ENCODE data around the gene PMF1.
A peak's percentile ranks its signal among the peaks of the same experiment; 100 is the strongest.

Gene PMF1

GRCh38 chr1:156259805-156260204 lies 47.0 kb downstream of the PMF1 start:
- no peak overlapping the region for H3K27ac ChIP-seq
- DNase-seq (ENCODE audit: low read depth, low spot score), result no peak

- peak overlapping the region; percentile 9 for H3K27ac ChIP-seq
- no peak for DNase-seq (ENCODE audit: low read depth, low spot score)
These were observed 48.1 kb downstream of the PMF1 start for GRCh38 chr1:156260896-156261295.

GRCh38 chr1:156262461-156263287 lies 49.9 kb downstream of the PMF1 start:
- H3K27ac ChIP-seq, result peak overlapping the region; percentile 87
- peak; percentile 58 for DNase-seq (ENCODE audit: low read depth, low spot score)

- peak overlapping the region; percentile 87 for H3K27ac ChIP-seq
- DNase-seq (ENCODE audit: low read depth, low spot score), result no peak
These were observed 50.5 kb downstream of the PMF1 start for GRCh38 chr1:156263288-156263655.

- no peak overlapping the region for H3K27ac ChIP-seq
- no peak for DNase-seq (ENCODE audit: low read depth, low spot score)
These were observed 53.2 kb downstream of the PMF1 start for GRCh38 chr1:156266051-156266450.

GRCh38 chr1:156268336-156268735 lies 55.5 kb downstream of the PMF1 start:
- H3K27ac ChIP-seq, result no peak overlapping the region
- no peak for DNase-seq (ENCODE audit: low read depth, low spot score)

- peak overlapping the region; percentile 38 for H3K27ac ChIP-seq
- no peak for DNase-seq (ENCODE audit: low read depth, low spot score)
These were observed 57.5 kb downstream of the PMF1 start for GRCh38 chr1:156270314-156270713.

GRCh38 chr1:156276532-156276931 lies 63.7 kb downstream of the PMF1 start:
- H3K27ac ChIP-seq, result no peak overlapping the region
- DNase-seq (ENCODE audit: low read depth, low spot score), result no peak

GRCh38 chr1:156276966-156277381 lies 64.2 kb downstream of the PMF1 start:
- DNase-seq (ENCODE audit: low read depth, low spot score), result no peak
- no peak overlapping the region for H3K27ac ChIP-seq

- DNase-seq (ENCODE audit: low read depth, low spot score), result no peak
- H3K27ac ChIP-seq, result no peak overlapping the region
These were observed 67.0 kb downstream of the PMF1 start for GRCh38 chr1:156279837-156280236.

GRCh38 chr1:156281281-156281680 lies 68.5 kb downstream of the PMF1 start:
- H3K27ac ChIP-seq, result peak overlapping the region; percentile 87
- DNase-seq (ENCODE audit: low read depth, low spot score), result no peak

- peak overlapping the region; percentile 87 for H3K27ac ChIP-seq
- no peak for DNase-seq (ENCODE audit: low read depth, low spot score)
These were observed 69.1 kb downstream of the PMF1 start for GRCh38 chr1:156281693-156282478.

- peak; percentile 97 for DNase-seq (ENCODE audit: low read depth, low spot score)
- peak within 1 kb of the TSS; percentile 87 for H3K27ac ChIP-seq
These were observed 69.8 kb downstream of the PMF1 start, which contains the start of gene SMG5 for GRCh38 chr1:156282479-156283222. SMG5 (minus strand) TSS chr1:156282825; CDS start chr1:156282680, 145 bp downstream.

- peak overlapping the region; percentile 87 for H3K27ac ChIP-seq
These were observed 70.7 kb downstream of the PMF1 start for GRCh38 chr1:156283521-156283920.

GRCh38 chr1:156284112-156284511 lies 71.3 kb downstream of the PMF1 start, which contains the start of gene TMEM79:
TMEM79 (plus strand) TSS chr1:156284325; CDS start chr1:156285227, 902 bp downstream.
- H3K27ac ChIP-seq, result peak within 1 kb of the TSS; percentile 87
- no peak for DNase-seq (ENCODE audit: low read depth, low spot score)

More at GRCh38 chr1:156283521-156283920, 70.7 kb downstream of the PMF1 start:
- DNase-seq (ENCODE audit: low read depth, low spot score), result no peak

GRCh38 chr1:156284757-156285156 lies 72.0 kb downstream of the PMF1 start:
- peak overlapping the region; percentile 87 for H3K27ac ChIP-seq
- no peak for DNase-seq (ENCODE audit: low read depth, low spot score)

GRCh38 chr1:156285437-156285836 lies 72.6 kb downstream of the PMF1 start:
- DNase-seq (ENCODE audit: low read depth, low spot score), result no peak
- H3K27ac ChIP-seq, result peak overlapping the region; percentile 87

- no peak overlapping the region for H3K27ac ChIP-seq
- no peak for DNase-seq (ENCODE audit: low read depth, low spot score)
These were observed 73.3 kb downstream of the PMF1 start for GRCh38 chr1:156286061-156286460.

All from epithelial cell of prostate (primary cell).